GM21786 (cell line): ENCODE data around the gene CEMP1.
"Not testable (repeated sequence)": the region's sequence is repeated elsewhere in the genome, so short reads cannot be mapped to it uniquely, and the experiment has no call there.

Experiments
- ATAC-seq: cut with Tn5 transposase; IDR thresholded peaks from one replicate; pipeline ENCODE4 v1.9.1; 2021; ENCODE audit not compliant: unreplicated experiment

CEMP1 gene, protein sequence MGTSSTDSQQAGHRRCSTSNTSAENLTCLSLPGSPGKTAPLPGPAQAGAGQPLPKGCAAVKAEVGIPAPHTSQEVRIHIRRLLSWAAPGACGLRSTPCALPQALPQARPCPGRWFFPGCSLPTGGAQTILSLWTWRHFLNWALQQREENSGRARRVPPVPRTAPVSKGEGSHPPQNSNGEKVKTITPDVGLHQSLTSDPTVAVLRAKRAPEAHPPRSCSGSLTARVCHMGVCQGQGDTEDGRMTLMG

DNA sequence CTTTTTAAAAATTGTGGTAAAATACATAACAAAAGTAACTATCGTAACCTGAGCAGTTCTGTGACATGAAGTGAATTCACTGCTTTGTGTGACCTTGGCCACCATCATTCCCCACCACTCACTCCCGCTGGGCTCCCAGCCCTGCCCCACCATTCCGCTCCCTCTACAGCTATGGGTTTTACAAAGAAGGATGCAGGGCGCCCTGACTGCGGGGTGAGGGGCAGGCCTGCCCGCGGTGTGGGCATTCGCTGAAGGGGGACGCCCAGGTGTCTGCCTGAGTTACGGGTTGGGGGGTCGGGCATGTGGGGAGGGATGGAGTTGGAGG lies at the start of gene CEMP1:
CEMP1 (minus strand) TSS at position 38 of the 325 bp plus-strand sequence. CDS start 335 bp downstream, outside the sequence.
- ATAC-seq = no peak

DNA sequence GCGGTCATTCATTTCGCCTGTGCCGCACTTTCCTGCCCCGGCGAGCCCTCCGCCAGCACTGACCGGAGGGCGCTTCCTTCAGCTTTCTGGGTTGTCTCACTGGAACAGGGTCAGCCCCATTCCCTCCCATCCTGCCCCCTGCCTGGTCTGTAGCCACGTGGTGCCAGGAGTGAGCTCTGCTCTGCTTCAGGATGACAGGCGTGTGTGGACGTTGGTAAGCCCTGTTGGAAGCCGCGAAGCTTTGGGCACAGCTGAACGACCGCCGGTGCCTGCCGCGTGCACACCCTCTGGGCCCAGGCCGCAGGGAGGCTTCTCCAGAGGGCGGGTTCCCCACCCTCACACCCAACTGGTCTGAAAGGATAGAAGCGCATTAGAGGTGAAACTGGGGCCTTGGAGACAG lies 49.6 kb upstream of the CEMP1 start:
- ATAC-seq = not testable (repeated sequence)

DNA sequence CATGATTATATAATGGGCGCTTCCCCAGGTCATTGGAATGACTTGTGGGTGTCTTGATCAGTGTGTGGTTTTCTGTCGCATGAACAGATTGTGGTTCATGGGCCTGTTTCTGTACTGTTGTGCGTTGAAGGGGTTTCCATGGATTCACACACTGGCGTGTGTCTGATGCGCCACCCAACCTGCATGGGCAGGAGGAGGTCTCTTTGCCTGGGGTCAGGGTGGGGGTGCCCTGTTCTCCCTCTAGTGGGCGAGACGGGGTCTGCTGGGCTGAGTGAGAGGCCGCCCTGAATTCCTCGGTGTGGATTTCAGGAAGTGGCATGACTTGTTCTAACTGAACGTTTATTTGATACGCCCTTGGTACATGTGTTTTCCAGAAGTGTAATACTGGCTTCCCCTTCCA lies 48.9 kb upstream of the CEMP1 start:
- not testable (repeated sequence) for ATAC-seq

DNA sequence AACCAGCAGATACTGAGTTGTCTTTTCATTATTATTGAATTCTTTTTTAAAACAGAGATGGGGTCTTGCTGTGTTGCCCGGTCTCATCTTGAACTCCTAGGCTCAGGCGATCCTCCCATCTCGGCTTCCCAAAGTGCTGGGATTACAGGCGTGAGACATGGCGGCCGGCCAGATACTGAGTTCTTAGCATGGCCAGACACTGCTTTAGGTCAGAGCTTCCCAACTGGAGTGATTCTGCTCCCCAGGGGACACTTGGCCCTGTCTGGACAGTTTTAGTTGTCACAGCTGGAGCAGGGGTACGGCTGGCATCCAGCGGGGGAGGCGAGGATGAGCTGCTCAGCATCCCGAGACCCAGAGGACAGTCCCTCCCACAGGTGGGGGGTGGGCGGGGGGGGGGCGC lies 47.7 kb upstream of the CEMP1 start:
- ATAC-seq = not testable (repeated sequence)

DNA sequence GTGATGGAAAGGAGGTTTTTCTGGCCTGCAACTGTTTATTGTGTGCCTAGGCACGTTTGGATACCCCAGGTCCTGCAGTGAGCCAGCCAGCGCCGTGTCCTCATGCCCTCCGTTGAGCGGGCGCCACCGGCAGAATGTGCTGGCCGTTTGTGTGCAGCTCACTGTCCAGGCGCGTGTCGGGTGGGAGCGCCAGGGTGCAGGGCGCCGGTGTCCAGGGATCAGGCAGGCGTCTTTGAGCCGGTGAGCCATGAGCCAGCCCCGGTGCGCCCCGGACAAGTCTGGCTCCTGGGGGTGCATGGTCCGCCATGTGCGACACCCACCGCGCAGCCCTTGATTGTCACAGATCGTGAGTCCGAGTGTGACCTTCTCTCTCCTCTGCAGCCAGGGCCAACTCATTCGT lies 45.8 kb upstream of the CEMP1 start:
- not testable (repeated sequence) for ATAC-seq

DNA sequence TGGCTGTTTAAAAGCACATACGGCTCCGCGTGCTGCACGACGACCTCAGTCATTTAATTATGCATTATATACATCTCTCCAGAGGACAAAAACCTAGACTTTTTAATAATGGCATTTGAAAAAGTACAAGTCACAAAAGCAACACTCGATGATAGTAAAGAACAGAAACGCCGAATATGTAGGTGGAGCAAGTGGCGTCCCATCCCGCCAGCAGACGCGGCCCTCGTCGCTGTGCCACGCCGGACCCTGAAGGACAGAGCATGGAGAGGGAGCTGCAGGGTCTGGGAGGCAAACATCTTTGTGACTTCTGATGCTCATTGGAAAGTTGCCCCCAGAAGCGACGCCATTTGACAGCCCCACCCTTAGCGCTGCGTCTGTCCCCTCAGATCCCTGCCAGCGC lies 44.6 kb upstream of the CEMP1 start:
- not testable (repeated sequence) for ATAC-seq

DNA sequence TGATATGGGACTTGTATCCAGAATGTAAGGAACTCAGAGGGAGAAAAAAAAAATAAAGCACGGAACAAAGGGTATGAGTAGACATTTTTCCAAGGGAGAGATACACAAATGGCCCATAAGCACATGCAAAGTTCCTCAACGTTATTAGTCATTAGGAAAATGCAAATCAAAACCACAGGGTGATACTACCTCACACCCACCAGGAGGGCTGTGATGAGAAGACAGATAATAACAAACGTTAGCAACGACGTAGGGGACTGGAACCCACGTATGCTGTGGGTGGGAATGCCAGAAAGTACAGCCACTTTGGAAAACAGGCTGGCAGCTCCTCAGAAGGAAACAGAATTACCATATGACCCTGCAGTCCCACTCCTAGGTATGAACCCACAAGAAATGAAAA lies 41.5 kb upstream of the CEMP1 start:
- ATAC-seq = not testable (repeated sequence)

DNA sequence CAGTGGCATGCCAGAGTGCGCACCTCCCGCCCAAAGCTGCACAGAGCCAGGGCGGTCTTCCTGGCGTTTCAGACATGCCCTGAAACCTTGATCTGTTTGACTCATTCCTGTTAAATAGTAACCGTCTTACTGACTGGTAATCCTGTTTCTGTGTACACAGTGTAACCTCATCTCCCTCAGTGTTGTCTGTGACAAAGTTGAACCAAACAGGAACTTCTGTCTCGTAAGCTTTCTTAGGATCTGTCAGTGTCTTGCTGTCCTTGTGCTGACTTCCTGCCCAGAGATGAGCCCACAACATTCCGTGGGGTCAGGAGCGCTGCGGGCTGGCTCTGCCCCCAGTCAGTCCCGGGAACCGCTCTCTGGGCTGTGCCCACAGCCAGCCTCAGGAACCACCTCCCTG lies 37.4 kb upstream of the CEMP1 start:
- not testable (repeated sequence) for ATAC-seq

DNA sequence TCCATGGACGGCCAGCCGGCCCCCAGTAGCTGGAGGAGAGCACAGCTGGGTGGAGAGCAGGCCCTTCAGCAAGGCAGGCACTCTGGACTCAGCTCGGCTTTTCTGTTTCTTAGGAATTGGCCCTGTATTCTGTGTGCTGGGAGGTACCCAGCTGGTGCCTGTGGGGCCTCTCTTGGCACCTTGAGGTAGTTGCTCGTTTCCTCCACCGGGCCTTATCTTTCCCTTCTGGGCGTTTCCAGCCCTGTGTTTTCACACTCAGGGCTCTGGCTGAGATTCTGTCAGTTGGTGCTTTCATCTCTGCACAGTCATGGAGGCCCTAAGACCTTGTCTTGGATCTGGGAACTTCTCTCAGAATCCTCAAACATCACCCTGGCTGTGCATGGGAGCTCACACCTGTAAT lies 36.3 kb upstream of the CEMP1 start:
- ATAC-seq = not testable (repeated sequence)

DNA sequence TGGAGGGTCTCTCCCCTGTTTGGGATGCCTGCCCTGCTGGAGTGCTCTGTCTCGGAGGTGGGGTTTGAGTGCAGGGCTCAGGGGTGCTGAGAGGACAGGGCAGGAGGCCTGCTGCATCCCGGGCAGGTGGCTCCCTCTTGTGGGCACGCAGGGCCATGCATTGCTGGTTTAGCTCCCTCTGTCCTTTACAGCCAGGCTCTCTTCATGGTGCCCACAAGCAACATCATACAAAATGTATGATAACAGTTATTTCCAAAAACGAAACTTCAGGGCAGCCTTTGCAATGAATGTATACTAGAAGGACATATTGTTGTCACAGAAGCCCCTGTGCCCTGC lies 29.6 kb upstream of the CEMP1 start:
- ATAC-seq = peak; percentile 47

DNA sequence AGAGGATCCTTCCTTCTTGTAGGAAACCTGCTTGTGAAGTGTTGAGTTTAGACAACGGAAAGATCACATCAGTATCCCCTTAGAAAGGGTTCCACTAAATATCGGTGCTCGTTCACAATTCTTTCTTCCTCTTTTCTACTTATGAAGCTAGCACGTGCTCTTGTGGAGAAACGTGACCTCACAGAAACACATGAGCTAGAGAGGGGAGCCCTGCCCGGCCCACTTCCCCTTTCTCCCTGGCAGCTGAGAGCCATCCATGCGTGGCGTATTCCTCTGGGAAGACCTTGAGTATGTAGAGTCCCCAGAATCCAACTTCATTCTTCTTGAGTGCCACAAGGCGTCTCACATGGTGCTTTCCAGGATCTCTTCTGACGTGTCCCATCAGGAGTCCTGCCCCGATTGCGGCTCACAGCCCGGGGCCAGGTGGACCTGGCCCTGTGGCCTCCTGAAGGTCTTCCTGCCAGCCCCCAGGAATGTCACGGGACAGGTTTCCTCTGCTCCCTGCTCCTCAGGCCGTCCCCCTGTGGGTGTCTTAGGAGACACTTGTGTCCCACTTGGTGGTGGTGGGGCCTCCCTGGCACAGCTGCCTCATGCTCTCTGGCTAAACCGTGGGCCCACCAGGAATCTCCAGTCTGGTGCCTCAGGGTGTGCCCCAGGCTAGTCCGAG lies 29.1 kb upstream of the CEMP1 start:
- ATAC-seq = peak; percentile 65

DNA sequence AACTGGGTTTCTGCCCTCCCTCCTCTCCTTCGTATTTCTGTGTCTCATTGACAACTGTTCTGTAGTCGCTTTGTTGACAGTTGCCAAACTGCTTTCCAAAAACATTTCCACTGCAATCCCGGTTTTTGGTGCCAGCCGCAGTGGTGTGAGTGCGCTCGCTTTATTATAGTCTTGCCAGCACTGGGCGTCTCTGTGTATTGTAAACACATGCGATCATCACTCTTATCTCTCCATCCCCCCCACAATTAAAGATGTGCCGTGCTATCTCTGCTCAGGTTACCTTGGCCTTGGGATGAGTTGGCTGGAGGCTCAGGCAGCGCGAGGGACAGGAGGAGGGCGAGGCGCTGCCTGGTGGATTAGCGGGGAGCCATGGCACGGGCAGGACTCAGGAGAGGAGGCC lies 25.9 kb upstream of the CEMP1 start:
- ATAC-seq = not testable (repeated sequence)

DNA sequence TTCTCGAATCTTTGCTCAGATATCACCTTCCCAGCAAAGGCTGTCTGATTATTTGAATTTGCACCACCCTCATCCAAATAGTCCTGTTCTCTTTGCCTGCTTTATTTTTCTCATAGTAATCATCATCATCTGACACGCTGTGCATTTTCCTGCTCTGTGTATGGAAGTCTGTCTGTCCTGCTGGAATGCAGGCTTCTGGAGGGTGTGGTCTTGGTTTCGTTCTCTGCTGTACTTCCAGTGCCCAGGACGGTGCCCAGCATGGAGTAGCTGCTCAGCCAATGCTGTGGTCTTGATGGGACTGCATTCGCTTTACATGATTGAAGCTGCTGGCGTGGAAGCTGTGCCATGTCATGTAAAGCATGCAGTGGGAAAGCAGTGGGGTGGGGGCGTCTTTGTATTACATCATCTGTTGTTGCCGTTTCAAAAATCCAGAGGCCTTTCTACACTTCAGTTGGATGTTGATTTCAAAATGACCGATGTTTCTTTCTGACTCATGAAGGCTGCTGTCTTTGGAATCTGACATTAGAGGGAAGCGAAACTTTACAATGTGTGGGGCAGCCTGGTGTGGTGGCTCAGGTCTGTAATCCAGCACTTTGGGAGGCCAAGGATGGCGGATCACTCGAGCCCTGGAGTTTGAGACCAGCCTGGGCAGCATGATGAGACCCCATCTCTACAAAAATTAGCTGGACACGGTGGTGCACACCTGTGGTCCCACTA lies 23.7 kb upstream of the CEMP1 start:
- not testable (repeated sequence) for ATAC-seq

DNA sequence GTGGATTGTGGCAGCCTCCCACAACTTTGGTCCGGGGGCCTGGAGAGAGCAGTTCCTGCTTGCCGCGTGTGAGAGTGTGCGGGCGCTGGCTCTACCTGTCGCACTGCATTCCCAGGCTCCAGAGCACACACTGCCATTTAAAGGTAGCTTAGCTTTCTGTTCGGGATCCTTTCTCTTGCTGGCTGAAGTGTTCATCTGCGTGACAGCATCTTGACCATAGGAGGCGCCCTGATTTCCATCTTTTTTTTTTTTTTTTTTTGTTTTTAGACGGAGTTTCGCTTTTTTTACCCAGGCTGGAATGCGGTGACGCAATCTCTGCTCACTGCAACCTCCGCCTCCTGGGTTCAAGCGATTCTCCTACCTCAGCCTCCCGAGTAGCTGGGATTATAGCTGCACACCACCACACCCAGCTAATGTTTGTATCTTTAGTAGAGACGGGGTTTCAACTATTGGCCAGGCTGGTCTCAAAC lies 20.2 kb upstream of the CEMP1 start:
- not testable (repeated sequence) for ATAC-seq

DNA sequence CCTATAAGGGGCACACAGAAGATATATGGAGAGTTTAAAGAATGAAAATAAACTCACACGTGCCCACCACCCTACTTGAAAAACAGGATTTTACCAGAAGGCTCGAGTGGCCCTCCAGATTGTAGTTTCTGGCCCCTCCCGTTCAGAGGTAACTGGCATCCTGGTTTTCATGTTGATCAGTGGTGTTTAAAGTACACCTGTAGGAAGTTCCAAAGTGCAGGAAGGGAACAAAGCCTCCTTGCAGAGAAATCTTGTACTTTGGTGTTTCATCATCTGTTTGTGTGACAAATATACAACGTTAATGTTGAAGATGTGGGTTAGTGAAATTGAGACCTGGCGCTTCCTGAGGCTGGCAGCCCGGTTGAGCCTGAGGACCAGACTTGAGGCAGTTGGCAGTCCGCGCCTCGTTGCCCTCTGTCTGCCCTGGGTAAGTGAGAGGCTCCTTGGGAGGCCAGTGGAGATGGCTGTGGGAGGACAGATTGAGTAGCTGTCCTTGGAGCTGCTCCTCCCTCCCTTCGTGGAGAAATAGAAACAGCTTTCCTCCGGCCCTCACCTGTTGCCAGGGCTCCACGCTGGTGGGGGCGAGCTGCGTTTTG lies 19.2 kb upstream of the CEMP1 start:
- ATAC-seq = not testable (repeated sequence)

DNA sequence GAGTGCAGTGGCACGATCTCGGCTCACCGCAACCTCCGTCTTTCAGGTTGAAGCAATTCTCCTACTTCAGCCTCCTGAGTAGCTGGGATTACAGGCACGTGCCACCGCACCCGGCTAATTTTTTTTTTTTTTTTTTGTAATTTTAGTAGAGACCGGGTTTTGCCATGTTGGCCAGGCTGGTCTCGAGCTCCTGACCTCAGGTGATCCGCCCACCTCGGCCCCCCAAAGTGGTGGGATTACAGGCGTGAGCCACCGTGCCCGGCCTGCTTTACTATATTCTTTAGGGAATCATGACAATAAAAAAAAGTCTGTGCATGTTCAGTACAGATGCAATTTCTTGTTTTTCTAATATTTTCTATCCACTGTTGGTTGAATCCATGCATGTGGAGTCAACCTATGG lies 12.6 kb upstream of the CEMP1 start:
- not testable (repeated sequence) for ATAC-seq

DNA sequence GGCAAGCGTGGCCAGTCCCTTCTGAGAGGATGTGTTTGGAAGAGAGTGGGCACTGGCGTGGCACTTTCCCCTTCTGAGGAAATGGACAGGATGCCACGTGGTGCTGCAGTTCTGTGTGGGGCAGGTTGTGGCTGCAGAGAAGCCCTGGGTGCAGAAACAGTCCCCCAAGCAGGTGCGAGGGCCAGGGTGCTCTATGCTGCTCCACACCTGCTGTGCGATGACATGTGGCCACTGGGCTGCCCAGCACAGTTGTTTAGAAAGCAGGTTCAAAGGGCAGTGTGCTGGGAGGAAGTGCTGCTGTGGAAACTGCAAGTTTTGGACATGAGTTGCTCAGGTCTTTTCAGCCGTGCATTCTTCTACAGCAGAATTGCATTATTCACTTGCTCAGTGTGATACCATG lies 10.2 kb upstream of the CEMP1 start:
- not testable (repeated sequence) for ATAC-seq

DNA sequence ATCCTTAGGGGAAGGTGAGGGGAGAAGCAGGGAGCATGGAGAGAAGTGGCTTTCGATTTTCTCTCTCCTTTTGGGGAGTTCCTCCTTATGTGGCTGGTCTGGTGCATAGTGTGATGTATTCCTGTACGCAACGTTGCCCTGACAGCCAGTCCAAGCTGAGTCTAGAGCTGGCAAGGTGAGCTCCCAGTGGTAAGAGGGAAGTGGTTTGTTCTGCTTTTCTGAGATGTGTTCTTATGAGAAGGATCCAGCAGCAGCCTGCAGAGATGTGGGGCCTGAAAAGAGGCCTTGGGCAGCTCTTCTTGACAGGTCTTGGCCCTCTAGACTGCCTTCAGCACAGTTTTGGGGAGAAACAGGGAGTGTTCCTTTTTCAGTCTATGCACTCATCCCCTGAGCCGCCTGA lies 9.7 kb upstream of the CEMP1 start:
- ATAC-seq = not testable (repeated sequence)

DNA sequence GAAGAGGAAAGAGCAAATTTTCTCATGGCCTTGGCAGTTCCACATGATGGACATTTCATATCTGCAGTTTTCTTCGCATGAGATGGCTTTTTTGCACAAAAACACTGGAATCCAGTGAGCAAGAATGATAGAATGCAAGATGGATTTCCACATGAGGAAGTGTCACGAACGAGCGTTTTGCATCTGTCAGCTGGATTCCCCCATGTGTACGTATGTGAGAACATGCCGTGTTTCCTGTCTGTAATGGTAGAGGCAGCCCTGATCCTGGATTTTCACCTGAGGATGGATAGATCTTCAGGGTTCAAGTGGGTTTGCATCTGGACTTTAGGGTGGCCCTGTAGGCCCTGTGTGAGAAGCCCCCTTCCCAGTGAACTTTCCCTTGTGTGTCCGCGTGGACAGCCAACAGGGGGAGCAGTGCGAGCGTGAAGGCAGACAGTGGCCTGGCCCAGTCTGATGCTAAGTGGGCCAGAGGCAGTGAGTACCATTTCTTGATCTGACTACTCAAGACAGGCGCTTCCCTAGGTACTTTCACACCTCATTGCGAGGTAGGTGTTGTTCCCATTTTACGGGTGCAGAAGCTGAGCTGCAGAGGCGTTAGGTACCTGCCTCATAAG lies 8.7 kb upstream of the CEMP1 start:
- not testable (repeated sequence) for ATAC-seq

DNA sequence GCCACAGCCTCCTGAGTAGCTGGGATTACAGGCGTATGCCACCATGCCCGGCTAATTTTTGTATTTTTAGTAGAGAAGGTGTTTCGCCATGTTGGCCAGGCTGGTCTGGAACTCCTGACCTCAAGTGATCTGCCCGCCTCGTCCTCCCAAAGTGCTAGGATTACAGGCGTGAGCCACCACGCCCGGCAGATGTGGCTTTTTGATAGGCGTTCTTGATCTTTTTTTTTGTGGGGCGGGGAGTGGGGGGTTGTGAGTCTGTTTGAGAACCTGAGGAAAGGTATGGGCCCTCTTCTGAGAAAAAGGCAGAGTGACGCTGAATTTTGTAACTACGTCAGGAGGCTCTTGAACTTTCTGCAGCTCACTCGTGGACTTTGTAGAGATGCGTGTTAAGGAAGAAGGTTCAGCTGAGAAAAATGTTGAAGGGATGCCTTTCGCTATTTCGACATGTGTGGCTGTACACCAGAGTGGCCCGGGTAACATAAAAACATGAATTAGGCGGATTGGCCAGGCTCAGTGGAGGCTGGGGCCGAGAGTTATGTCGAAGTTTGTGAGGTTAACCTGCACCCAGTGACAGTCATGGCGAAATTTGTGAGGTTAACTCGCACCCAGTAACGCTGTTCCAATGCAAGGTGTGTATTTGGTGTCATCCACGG lies 8.1 kb upstream of the CEMP1 start:
- ATAC-seq = not testable (repeated sequence)
